NCI-H2081 (cell line): Measurements from ENCODE around the gene WASF2.
"Not testable (repeated sequence)": the region's sequence is repeated elsewhere in the genome, so short reads cannot be mapped to it uniquely, and the experiment has no call there.

Experiments
- DNase-seq, 2 experiments: peaks; one replicate each; lab custom pipeline; 2025; lab: John Stamatoyannopoulos, UW

Gene WASF2

DNA sequence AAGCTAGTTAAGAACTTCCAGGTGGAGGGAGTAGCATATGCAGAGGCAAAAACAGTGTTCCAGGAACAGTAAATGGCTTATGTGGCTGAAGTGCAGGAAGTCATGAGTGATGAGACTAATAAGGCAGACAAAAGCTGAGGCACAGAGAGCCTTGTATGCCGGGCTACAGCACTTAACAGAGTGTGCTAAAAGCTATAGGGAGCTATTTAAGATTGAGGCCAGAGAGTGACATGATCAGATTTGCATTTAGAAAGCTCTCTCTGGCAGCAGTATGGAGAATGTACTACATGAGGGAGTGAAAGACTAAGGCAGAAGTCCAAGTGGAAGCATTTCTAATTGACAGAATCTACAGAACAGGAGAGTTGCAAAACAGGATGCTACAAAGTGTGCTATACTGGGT lies 38.6 kb downstream of the WASF2 start:
- DNase-seq = no peak

DNA sequence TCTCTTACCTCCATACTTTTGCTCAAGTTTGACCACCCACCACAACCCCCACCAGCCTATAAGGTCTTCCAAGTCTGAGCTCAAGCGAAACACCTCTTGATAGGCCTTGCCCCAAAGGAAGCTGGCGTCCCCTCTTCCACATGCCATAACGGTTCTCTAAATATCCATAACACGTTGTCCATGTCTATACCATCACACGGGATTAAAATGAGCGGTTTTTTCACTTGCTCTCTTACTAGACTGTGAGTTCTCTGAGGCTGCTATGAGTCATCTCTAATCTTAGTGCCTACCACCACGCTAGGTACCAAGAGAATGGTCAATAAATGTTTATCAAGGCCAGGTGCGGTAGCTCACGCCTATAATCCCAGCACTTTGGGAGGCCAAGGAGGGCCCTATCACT lies 41.0 kb downstream of the WASF2 start:
- DNase-seq = no peak

DNA sequence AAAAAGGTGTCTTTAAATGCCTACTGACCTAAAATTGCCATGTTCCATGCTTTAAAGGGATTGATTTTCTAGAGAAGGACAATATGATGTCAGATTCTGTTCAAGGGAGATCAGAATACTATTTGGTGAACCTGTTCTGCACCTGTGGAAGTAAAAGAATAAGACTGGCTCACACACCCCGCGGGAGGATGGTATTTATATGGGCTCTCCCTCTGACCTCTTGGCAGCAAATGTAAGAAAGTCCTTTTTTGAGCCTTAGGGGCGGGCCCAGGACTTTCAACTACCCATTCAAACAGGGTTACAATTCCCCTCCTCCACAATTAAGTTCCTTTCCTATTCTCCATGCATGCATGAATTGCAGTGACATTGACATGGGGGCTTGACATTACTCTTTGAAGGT lies 42.1 kb downstream of the WASF2 start:
- no peak for DNase-seq

DNA sequence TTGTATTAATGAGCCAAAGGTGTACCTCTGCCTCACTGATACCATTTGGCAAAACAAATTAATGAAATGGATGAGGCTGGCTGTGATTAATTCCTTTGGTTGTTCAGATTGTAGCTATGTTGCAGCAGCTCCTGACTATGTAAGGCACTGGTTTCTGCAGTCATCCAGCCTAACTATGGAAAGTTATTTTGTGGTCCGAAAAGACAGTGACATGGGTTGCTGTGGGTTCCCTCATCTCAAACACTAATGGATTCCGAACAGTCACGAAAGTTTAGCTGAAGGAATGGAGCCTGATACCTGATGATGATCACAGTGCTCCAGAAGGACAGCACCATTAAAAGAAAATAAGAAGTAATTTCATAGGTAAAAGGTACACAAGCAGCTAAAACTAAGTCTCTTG lies 42.6 kb downstream of the WASF2 start:
- no peak for DNase-seq

DNA sequence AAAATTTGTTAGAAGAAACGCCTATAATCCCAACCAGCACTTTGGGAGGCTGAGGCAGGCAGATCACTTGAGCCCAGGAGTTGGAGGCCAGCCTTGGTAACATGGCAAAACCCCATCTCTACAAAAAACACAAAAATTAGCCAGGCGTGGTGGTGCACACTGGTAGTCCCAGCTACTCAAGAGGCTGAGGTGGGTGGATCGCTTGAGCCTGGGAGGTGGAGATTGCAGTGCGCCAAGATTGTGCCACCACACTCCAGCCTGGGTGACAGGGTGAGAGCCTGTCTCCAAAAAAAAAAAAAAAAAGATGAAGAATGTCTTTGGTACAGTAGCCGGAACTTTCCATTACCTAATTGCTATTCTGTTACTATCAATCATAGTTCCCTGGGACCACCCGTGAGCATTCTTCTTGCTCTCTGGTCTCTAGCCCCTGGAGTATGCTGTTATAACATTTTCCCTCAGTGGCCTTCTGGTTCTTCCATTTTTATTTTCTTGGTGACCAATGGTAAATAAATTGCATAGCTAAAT lies 43.4 kb downstream of the WASF2 start:
- DNase-seq = no peak

DNA sequence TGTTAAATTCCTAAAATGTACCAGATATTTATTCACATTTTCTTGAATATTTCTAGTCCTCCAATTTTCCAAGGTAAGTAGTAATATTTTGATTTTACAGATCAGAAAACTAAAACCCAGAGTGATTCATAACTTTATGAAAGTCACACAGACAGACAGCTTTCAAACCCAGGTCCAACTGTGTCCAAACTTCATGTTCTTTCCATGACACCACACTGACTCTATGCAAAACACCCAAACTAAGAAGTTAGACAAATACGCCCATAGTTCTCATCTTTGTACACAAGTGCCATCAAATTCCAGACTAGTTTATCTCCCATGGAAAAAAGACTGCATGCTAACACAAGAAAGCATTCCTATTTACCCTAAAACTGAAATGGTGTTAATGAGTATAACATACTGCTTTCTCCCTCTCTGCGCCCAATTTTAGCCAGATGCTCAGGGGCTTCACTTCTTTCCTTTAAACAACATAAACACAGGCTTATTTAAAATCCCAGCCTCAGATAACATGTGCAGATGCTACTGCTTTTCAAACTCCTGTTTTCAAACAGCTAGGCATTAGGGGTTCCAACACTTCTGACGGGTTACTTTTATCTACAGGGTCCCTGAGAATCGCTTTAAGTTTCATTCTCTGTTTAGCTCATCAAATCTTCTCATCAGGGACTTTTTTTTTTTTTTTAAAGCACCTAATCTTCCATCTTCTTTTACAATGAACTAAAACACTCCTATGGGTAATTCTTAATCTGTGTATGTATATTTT lies 44.6 kb downstream of the WASF2 start:
- no peak for DNase-seq

DNA sequence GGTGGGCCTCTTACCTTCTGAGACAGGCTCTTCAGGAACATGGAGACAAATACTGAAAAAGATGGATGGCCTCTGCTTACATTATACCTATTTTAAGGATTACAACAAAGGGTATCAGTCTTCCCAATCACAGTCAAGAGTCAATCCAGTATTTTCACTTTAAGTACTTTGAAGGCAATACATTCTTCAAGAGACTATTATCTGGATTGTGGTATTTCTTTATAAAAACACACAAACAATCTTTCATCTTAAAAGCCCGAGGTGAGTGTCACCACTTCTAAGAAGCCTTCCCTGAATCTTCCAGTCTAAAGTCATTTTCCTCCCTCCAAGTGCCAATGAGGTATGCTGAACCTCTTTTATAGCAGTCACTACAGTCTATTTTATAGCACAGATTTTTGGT lies 45.3 kb downstream of the WASF2 start:
- DNase-seq = no peak

DNA sequence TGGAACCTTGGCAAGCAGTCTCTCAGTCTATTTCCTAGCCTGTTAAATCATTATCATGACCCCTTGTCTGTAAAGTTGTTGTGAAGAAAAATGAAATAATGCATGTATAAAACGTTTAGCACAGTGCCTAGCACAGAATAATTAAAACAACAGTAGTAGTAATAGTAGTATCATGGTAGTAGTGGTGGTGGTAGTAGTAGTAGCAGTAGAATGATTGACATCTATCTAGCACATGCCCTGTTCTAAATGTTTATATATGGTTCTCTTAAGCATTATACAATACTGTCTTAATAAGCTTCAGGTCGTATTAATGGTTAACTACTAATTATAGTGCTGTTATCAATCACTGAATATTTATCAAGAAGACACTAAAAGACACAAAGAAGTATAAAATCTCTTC lies 50.8 kb downstream of the WASF2 start:
- no peak for DNase-seq

DNA sequence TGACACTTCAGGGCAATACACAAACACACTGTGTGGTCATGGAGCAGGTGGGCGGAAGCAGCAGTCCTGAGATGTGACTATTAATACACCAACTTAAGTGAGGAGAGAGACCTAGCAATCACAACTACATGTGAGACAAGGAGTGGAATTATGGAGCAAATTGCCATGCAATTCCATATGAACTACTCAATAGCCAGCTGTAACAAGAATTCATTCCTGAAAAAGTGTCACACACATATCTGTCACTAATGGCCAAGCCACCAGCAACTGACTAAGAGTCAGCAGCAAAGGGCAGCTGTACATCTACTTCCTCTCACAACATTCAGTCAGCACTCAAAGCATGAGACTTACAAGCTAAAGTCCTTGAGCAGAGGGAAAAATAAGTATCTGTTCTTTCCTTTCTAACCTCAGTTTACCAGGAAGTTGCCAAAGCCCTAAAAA lies 51.3 kb downstream of the WASF2 start:
- DNase-seq = no peak

DNA sequence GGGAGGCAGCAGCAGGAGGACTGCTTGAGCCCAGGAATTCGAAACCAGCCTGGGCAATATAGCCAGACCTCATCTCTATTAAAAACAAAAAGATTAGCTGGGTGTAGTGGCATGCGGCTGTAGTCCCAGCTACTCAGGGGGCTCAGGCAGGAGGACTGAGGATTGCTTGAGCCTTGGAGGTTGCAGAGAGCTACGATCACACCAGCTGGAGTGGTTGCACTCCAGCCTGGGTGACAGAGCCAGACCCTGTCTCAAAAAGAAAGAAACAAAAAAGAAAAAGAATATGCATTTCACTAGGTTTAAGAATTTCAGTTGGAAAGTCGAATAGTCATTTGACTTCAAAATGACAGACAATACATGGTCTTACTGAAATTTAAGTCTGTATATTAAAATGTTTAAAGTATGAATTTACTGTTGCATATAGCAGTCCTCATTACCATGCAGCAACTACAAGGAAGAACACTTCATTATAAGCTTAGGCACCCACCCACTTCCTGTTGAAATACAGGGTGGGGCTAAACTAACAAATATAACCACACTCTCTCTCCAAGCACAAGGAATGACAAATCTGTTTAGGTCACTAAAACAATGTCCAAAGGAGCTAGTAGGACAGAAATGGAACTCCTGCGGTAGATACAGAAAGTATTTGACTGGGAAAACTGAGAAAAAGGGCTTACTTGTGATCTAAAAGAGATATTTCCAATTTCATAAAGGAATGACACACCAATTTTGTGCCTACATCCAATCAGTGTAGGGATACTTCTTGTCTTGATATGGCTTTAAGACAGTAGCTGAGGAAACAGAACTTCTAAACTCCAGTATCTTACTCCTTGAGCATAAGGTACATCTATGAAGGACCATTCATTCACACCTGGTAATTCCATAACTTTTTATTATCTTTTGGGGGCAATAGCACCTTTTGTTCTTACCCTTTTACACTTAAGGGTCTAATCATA lies 53.5 kb downstream of the WASF2 start:
- no peak for DNase-seq

DNA sequence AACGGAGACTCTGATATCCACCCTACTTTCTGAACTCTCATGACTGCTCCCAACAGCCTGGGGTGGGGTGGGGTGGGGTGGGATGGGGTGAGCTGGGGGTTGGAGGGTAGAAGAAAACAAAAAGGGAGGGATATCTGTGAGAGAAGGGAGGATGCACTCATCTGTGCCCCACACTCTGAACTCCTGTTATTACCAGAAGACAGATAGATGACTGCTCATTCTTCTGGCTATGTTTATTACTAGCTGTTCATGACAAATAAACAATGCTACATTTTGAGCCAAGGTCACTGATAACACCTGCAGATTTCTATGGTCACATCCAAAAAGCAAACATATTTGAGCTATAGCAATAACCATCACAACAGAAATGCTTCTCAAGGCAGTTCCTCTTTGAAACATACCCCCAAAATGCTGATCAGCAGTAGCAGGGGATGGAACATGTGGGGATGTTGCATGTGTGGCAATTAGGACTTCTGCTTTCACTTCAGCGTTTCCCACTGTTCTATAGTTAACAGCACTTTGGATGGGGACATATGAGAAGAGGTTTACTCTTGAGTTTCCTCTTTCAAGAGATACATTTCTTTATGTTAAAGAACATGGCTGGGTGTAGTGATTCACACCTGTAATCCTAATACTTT lies 54.3 kb downstream of the WASF2 start:
- no peak for DNase-seq

DNA sequence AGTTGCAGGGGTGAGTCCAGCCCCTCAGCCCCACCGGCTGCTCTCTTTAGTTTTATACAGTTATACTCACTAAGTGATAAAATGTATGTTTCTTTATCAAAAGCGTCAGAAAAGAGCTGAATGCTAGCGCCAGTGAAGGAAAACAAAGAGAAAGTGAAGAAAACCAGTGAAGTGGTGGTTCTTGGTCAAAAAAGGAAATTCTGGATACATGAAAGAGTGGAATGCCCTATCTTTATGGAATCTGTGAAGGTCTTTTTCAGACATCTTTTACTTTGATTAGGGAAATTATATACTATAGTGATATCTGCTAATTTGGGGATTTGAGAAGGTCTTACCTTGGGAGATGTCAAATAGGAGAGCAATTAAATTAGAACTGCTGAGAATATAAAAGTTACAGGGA lies 56.3 kb downstream of the WASF2 start:
- DNase-seq = no peak

DNA sequence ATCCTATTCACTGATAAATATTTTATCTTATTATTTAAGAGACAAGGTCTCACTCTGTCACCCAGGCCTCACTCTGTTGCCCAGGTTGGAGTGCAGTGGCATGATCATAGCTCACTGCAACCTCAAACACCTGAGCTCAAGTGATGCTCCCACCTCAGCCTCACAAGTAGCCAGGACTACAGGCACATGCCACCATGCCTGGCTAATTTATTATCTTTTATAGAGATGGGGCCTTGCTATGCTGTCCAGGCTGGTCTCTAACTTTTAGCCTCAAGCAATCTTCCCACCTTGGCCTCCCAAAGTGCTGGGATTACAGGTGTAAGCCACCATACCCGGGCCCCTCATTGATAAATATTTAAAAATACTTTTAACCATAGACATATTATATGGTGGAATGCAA lies 57.2 kb downstream of the WASF2 start:
- DNase-seq = not testable (repeated sequence)

DNA sequence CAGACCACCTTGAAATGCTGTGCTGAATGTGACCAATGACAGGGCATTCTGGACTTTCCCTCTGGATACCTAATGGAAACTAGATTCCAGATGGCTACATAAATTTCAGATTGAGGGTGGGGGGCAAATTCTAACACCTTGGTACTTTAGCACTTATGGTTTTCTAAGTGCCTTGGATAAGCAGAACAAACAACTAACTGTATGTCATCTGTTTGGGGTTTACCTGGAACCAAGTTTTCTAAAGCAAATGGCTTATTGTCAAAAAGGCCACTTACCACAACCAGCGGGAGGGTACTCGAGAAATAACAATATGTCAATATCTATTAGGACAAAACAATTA lies 58.4 kb downstream of the WASF2 start:
- DNase-seq = no peak

DNA sequence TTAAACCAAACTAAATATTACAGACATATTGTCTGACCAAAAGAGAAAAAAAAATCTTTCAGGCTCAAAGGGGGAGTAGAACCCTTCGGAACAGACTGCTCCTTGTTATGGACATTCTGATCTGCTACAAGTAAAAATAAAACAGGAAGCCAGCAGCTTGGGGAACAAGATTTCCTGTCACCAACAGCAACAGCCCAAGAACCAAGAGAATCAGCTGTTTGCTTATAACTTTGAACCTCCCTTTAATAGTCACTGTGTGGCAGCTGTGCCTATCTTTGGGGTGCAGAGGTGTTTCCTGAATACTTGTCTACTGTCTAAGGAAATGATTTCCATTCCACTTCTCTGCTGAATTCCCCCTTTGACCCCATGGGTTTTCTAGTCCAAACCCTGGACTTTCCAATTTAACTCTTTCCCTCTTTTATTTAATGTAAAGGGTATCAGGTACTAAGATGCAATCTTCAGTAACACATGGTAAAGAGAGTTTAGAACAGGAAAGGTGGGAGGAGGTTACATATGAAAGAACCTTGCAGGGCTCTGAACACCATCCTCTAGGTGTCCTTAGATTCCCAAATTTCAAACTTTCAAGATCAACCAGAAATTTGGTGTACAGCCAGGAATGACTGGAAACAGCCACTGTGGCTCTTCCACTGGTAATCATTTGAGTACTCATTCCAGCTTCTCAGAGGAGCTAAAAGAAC lies 58.9 kb downstream of the WASF2 start:
- no peak for DNase-seq

DNA sequence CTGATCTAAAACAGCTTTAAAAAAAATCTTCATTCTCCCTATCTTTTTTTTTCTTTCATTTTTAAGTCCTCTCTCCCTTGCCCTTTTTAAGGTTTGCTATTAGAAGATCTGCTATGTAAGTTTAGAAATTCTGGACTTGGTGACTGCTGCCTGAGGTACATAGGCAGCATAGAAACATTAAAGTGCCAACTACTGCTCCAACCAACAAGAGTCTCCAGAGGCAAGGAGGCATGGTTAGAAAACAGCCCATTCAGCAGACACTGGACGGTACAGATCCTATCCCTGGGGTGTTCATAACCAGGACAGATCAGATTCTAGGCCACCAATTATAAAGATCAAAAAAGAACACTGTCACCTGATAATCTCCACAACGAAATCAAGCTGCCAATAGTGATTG lies 60.9 kb downstream of the WASF2 start:
- no peak for DNase-seq

DNA sequence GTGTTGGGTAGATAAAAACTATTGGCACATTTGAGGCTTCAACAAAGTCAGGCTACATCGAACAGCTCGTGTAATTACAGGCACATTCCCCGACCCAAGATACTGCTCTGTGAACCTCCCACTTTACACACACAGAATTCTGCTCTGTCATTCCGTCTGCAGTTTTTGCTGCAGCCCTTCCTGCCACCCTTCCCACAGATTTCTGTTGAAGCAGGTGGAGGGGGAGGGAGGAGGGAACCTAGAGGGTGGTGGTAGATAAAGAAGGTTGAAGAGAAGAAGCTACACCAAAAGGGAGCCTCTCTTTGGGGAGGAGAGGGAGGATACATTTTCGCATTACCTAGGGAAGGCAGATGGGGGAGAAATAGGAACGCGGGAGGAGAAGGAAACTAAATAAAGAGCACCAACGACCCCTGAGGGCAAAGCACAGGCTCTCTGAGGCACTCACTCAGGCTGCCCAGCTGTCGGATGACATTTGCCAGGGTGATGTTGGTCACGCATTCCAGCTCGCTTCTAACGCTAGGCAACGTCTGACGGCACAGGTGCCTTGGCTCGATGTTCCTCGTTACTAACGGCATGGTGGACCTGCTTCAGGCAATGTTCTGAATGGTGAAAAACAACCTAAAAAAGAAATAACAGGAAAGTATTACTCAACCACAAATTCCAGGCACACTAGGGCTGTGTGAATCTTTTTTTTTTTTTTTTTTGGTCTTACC lies 61.5 kb downstream of the WASF2 start:
- peak; percentile 21 to 55 for DNase-seq

DNA sequence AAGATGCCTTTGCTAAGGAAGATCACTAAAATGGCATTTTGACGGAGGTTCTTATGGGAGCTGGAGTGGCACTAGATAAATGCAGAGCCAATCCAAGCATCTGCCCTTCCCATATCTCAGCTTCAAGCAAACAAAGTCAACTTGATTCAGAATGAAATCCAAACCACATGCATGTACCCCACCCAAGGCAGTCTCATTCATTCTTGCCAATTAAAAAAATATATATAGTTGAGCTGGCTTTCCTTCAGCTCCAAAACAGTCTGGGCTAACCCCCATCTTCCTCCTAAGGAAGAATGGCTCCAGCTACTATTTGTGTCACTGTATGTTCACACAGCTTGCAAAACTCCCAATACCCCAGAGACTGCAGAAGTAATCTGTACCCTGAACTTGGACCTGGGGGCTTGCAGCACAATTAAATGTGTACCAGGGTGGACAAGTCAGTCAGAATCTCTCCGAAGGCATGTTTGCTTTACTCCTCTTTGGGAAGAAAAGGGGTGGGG lies 62.1 kb downstream of the WASF2 start:
- no peak for DNase-seq

DNA sequence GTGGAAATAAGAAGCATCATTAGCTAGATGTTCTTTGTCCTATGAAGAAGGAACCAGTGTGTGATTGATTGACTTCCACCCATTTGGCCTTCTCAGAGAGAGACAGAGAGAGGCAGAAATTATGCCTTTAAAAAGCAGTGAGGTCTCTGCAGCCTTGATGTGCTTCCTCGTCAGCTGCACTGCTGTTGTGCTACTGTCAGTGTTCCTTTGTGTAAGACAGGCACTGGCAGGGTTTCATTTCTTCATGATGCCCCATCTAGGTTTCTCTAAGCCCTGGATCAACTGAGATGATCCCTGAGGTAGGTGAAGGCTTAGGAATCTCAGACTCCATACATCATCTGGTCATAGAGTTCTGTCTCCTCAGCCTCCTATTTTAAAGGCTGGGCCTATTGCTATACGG lies 62.6 kb downstream of the WASF2 start:
- no peak for DNase-seq

DNA sequence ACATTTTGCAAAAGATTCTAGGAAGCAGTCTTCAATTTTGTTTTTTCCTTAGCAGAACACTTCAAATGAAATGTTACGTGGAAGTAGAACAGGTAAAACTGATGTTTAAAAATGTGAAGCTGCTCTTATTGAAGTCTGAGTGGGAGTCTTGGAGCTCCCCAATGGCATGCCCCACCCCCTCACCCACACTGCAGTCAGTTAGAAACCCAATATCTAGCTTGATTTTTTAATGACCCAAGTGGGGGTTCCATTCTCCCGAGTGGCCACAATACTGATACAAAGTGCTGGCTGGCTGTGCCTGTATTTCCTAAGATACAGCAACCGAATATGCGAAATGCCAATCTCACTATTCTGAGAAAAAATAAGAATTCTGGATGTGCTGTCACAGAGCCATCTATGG lies 66.3 kb downstream of the WASF2 start:
- no peak for DNase-seq
